ENCODE data around the gene TM9SF3.
A peak's percentile ranks its signal among the peaks of the same experiment; 100 is the strongest.

The TM9SF3 gene

DNA sequence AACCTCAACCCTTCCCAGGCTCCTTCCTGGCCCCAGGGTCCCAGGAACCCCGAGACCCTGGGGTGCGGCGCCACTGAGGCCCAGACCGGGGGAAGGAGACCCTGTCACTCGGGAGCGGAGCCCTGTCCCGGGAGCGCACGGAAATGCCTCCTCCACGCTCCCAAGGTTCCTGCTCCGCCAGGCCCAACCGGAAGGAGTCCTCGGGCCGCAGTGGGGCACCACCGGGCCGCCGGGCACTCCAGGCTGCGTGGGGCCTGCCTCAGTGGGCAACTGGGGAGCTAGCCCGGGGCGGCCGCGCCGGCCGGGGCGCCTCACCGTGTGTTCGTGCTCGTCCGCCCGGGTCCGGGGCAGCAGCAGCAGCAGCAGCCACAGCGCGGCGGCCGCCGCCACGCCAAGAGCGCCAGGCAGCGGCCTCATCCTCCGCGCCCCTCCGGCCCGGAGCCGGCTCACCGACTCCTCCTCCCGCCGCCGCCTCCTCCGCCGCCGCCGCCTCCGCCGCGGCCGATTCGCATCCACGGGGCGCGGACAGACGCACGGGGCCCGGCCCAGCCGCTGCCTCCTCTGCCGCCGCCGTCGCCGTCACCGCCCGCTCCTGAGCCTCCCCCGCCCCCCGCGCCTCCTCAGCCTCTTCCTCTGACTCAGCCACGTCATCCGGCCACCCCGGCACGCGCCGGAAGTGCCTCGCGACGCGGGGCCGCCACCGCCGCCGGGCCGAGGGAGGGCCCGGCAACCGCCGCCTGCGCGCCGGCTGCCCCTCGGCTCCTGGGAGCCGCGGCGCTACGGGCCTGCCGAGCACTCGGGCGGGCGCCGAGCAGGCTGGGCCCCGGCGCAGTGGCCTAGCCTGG is at the start of gene TM9SF3:
Gene TM9SF3, minus strand, starts transcription at position 594 of the 845 bp plus-strand sequence. Its CDS starts 177 bp downstream, at position 417.
- peak; percentile 93 for DNase-seq

DNA sequence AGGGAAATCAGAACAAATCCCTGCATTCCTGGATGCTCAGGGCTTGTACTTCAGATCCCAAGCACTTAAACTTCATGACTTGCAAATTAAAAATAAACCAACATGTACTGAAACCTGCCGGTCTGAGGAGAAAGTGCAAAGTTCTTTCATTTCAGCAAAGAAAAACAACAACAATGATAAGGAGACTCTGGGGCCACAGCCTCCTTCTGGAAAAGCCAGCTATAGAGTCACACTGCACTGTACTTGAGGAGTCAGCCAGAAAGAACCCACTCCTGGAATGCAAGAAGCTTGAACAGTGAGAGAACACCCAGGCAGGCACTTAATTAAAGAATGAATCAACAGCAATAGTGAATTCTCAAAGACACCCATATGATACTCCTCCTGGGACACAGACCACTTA is 49.7 kb upstream of the TM9SF3 start:
- no peak for DNase-seq

GRCh38 chr10:96632974-96633710 is 46.3 kb upstream of the TM9SF3 start:
- DNase-seq = no peak

DNA sequence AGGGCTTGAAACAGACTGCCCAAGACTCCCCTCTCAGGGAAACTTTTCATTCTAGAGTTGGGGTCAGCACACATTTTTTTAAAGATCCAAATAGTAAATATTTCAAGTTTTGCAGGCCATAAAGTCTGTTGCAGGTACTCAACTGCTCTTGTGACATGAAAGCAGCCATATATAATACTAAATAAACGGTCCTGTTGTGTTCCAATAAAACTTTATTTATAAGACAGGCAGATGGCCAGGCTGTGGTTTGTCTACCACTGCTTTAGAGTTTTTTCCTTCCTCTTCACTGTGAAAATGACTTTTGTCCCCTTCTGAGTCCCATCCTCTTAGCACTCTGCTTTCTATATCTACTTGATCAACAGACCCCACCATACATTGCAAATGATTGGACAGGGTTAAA is 40.5 kb upstream of the TM9SF3 start:
- DNase-seq = no peak

DNA sequence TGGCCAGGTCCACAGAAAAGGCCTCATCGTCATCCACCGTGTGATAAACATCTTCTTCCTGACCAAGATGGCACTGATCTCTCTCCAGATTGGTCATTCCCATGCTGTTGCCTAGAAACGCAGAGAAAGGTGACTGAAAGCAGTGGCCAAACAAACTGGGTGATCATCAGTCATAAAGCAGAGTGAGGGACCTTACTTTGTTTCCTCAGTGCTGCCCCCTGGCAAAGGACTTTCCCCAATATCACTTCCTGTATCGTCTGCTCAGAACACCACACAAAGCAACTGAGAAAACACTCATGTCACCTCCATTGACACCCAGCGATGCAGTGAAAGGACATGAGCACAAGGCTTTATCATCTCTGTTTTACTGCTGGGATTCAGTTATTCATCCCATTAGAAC is 40.0 kb upstream of the TM9SF3 start:
- DNase-seq = no peak

DNA sequence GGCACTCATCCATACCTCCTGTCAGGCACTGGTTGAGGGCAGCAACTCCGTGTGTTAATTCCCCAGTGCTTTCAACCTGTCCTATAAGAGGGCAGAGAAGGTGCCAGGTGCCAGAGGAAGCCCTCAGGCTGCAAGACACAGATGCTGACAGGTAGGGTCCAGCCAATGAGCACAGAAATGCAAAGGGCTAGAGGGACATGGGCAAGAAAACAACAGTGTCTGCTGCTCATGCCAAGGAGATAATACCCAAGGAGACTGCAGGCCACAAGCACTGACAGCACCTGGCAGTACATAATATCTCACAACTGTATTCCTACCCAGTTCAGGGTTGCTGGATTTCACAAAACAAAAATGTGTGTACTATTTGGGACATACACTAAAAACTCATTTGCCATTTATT is 38.4 kb upstream of the TM9SF3 start:
- DNase-seq = no peak

DNA sequence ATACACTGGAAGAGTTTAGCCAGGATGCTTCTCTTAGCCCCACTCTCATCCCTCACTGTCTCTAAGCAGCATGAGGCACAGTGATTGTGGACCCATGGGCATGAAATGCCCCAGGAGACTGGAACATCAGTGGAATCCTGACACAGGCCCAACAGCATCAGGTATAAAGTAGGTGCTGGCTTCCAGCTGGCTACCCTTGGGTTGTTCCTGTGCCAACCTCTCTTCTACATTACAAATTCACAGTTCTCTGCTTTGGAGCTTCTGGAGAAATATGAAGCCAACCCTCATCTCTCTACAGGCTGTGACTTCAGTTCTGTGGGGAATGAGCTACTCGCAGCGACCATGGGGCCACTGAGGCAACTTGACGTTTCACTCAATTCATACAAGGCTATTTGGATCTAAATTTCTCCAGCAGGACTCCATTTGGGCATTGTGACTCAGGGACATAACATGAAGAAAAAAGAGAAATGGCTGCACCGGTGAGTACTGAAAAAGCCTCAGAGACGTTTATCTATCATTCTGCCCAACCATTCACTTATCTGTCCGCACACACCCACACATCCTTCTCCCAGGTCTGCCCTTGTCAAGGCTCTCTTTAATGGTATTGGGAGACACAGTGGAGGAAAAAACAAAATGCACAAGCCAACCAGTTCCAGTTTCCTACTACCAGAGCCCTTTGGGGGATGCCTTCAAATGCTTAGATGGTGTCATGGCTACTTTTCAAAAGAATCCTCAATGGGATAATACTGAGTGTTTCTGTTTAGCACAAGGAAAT is 35.4 kb upstream of the TM9SF3 start:
- DNase-seq = no peak

DNA sequence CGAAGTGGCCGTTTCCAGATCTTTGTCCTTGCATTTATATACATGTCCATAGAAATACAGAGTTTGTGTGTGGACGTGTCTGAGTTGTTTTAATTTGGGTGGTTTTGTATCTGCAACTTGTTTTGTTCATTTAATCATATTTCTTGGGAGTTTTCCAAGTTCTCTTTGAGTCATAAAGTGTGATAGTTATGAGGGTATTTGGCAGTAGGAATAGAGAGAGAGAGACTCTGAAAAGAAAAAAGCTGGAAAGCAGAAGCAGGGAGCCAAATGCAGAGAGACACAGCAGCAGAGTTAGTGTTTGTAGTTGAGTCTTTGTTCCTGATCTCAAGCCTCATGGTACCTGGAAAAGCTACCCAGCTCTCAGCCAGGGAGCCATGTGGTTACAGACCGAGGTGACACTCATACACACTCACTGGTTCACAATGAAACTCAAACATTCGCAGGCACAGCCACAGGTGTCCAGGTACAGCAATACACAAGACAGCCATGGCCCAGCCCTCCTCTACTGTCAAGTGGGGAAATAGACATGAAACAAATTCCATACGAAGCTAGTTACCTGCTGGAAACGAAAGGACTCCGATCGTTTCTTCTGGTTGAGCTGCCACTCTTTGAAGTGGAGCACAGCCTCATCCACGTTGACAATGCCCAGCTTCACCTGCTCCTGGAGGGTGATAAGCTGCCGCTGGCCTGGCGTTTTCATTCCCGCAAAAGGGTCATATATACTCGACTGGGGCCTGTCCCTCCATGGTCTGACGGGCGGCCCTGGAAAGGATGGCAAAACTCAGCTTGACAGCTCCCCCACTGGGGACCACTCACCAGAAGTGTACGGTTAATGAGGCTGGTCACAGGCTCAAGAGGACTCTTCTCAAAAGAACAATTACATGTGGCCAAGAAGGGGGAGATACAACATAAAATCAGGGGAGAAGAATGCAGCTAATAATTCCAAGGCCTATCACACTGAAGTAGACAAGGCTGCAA is 33.3 kb upstream of the TM9SF3 start:
- no peak for DNase-seq

DNA sequence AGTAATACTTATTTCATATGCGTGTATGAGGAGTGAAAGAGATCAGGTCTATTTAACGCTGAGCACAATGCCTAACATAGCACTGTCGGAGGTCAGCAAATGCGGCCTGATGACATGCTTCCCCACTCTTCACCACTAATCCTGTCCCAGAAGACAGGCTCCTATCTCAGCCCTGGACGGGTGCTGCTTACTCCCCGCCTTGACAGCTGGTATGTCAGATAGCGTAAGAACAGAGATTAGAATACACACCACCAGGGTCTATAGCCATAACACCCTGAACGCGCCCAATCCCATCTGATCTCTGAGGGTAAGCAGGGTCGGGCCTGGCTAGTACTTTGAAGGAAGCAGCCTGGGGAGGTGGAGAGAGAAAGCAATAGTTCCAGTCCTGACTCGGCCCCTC is 32.3 kb upstream of the TM9SF3 start:
- DNase-seq = no peak

GRCh38 chr10:96618653-96619052 is 31.8 kb upstream of the TM9SF3 start:
- DNase-seq = no peak

DNA sequence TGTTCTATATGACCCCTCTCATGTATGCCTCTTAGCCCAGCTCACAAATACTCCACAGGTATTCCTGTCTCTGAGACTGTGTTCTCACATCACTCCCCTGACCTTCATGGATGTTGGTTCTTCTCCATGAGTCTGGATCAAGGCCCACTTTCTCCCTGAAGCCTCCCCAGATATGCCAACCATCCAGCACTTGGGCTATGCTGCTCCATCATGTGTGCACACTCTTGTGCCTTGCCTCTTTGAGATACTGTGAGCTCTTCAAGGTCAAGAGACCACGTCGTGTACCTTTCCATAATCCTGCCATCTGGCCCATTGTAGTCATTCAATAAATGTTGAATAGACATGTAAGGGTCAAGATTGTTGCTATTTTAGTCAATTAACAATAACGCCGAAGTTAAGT is 30.1 kb upstream of the TM9SF3 start:
- DNase-seq = no peak

- no peak for DNase-seq
These were observed 27.7 kb upstream of the TM9SF3 start for GRCh38 chr10:96614515-96614914.

DNA sequence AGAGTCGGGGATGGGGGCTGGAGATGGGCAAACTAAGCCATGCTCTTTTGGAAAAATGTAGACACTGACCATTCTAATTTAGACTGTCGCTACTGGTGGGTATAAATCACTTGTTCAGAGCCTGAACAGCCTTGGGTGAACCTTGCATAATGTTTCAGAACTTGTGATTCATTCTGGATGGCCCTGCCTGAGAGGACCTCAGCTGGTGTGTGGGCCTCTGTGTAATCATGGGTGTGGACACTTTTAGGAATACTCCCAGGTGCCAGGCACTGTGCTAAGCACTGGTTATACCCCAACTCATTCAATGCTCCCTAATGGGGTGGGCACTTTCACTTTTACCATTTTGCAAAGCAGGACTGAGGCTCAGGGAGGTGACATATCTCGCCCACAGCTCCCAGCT is 26.8 kb upstream of the TM9SF3 start:
- no peak for DNase-seq

DNA sequence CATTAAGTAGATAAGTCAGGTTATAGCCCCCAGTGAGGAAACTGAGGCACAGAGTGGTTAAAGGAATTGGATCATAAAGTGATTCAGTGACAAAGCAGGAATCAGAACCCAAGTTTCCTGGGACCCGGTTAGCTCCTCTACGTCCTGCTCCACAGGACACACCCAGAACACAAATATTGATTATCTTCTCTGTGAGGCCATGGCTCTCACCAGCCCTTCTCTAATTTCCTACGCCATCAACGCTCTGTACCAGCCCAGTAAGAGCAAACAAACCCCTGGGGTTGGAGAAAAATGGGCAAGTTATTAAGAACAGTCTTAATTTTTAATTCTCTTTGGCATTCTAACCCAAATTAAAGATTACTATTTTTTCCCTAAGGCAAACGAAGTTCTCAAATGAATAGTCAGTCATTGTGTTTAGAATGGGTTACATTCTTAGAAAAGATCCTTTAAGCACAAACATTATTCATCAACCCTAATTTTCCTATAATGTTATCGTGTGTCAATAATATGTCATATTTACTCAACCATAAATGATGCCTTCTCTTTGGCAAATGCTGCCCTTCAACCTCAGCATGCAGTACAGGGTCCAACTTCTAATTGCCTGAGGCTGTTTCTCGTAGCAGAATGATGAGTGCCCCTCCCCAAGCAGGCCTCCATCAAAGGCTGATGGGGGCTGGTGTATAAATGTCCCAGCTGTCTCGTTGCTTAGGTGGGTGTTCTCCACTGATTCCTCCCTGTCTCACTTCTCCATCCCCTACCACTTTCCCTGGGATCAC is 25.4 kb upstream of the TM9SF3 start:
- no peak for DNase-seq

DNA sequence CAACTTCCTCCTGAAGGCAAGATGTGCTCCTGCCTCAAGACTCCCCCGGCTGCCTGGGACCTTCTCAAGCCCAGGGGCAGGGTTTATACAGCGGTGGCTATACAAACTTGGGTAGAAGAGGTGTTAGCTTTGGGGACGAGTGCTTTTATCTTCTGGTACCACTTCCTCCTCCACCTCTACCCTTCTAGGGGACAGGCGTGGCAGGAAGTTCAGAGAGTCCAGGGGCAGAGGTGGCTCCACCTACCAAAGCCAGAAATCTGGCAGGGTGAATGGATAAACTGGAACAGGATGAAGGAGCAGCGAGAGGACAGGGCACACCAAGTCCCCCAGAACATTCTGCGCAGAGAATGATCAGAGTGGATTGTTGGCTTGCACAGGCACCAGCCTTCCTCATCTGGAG is 24.0 kb upstream of the TM9SF3 start:
- peak; percentile 16 for DNase-seq

DNA sequence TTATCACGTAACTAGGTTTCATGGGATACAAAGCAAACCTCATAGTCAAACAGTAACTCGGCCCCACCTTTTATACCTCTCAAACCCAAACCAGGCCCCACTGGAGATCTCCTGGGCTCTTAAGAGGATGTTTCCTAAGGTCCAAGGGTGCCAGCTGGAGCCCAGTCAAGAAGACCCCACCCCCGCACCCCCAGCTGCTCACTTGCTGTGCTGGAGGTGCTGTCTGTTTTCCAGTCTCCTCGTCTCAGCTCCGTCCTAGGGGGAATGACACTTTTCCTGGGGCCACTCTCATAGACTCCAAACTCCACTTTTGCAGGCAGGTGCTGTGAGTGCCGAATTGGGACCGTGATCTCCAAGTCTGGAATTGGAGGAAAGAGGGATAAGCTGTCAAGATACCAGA is 22.7 kb upstream of the TM9SF3 start:
- DNase-seq = no peak

DNA sequence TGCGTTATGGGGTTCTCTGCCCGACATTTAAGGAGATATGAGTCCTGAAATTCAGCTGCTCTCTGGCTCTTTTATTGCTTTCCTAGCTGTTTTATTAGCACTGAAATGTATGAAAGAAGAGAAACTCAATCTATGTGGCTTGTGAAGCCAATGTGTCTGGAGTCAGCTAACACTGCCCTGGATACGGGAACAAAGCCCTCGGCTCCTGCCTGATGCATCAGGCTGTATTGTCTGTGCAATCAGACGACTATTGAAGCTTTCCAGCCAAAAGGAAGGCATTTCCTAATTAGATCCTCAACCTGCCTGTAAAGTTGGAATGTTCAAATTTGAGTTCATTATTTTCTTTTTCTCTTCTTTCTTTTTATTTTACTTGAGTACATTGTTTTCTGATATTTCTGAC is 22.0 kb upstream of the TM9SF3 start:
- DNase-seq = no peak

DNA sequence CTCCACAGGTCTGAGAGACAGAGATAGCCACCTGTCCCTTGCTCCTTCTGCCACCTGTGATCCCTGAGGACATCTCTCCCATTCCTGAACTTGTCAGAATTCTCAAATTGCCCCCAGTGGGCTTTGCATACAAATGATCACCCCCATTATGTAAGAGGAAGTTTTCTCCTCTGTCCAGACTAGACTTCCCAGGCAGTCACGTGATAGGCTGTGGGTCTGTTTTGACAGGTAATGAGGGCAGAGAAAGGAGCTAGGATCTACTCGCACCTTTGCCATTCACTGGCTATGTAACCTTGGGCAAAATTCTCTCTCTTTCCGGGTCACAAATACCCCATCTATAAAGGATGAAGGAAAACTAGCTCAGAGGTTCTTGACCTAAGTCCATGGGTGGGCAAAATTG is 21.4 kb upstream of the TM9SF3 start:
- no peak for DNase-seq

DNA sequence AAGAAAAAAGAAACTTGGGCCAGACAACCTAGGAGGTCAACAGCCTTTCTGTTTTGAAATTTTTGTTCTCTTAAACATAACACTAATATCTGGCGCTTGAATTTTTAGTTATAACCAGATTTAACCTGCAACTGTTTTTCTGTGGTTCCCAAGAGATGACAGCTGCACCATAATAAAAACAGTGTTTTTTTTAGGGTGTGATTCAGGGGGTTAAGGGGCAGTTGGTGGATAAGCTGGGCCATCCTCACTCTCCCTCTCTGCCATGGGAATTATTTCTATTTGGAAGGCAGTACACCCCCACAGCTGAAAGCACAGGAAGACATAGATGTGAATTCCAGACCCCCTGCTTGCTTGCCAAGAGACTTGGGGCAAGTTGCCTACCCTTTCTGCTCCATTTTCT is 20.1 kb upstream of the TM9SF3 start:
- DNase-seq = no peak

DNA sequence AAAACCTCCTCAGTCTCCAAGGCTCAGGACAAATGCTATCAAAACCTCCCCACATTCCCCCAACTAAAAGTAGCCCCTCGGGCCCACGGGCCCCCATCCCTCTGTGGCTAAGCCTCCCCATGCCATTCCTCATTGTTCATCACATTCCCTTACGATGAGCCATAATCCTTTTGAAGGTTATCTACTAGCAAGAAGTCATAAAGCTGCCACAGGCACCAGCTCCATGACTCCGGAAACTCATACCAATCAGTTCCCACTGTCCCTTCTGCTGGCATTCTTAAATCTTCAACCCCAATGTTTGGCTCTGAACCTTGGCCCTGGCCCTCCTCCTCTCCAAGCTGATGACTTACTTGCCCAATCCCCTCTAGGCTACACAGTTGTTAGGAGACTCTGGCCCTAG is 19.4 kb upstream of the TM9SF3 start:
- no peak for DNase-seq

GRCh38 chr10:96600337-96600736 is 13.5 kb upstream of the TM9SF3 start:
- DNase-seq = no peak

DNA sequence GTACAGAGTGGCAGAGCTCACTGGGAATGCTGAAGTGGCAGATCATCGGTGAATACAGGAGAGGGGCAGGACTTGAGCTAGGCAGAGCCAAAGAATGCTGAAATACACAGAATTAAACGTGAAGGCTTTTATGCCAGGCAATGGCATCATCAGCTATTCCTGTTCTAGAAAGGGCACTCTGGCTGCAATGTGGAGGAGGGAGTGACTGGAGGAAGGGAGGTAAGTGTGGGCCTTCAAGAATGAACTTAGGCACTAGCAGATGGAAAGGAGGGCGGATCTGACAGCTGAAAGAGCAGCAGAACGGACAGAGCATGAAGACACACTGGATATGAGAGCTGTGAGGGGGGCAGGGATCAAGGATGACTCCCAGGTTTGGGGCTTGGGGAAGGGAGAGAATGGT is 12.0 kb upstream of the TM9SF3 start:
- DNase-seq = no peak
